HG03039 (cell line): ENCODE measurements around the gene HDAC4.

Experiments used
- ATAC-seq: cut with Tn5 transposase; IDR thresholded peaks from one replicate; pipeline ENCODE4 v1.9.1; 2021; ENCODE audit warnings: mild to moderate bottlenecking, moderate library complexity; ENCODE audit not compliant: unreplicated experiment

HDAC4 gene

GRCh38 chr2:239329972-239330572, 70.7 kb downstream of the HDAC4 start:
- ATAC-seq, result no peak

GRCh38 chr2:239329284-239329971, 71.4 kb downstream of the HDAC4 start:
- ATAC-seq, result no peak

GRCh38 chr2:239328351-239329191, 72.2 kb downstream of the HDAC4 start:
- ATAC-seq, result no peak

GRCh38 chr2:239327536-239328350, 73.1 kb downstream of the HDAC4 start:
- no peak for ATAC-seq

GRCh38 chr2:239326831-239327535, 73.8 kb downstream of the HDAC4 start:
- no peak for ATAC-seq

- no peak for ATAC-seq
Measured at GRCh38 chr2:239324456-239324855, 76.4 kb downstream of the HDAC4 start.

- ATAC-seq, result no peak
Measured at GRCh38 chr2:239323447-239323846, 77.4 kb downstream of the HDAC4 start.

- no peak for ATAC-seq
Measured at GRCh38 chr2:239322416-239323086, 78.3 kb downstream of the HDAC4 start.

GRCh38 chr2:239321596-239322415, 79.0 kb downstream of the HDAC4 start:
- ATAC-seq, result no peak

- no peak for ATAC-seq
Measured at GRCh38 chr2:239318790-239319661, 81.8 kb downstream of the HDAC4 start.

- no peak for ATAC-seq
Measured at GRCh38 chr2:239318151-239318611, 82.6 kb downstream of the HDAC4 start.

- ATAC-seq, result no peak
Measured at GRCh38 chr2:239316562-239317465, 84.0 kb downstream of the HDAC4 start.

- no peak for ATAC-seq
Measured at GRCh38 chr2:239315308-239315707, 85.5 kb downstream of the HDAC4 start.

GRCh38 chr2:239313776-239314175, 87.0 kb downstream of the HDAC4 start:
- no peak for ATAC-seq

- no peak for ATAC-seq
Measured at GRCh38 chr2:239312741-239313667, 87.8 kb downstream of the HDAC4 start.

- no peak for ATAC-seq
Measured at GRCh38 chr2:239312081-239312511, 88.7 kb downstream of the HDAC4 start.
